Right atrium auricular region (tissue), 2 donors: Measurements from ENCODE around the gene HLA-C. TPM values are rescaled to one million over a fixed set of nuclear protein-coding genes. Genes with fewer than 3 reads are reported as not detected.
"Not testable (repeated sequence)": the region's sequence is repeated elsewhere in the genome, so short reads cannot be mapped to it uniquely, and the experiment has no call there.

ENCODE experiments used
- DNase-seq: peaks from one replicate; pipeline ENCODE4 v3.0.0-alpha.2; 2019; ENCODE audit warnings: low spot score
- H3K27ac ChIP-seq, 2 donors: fragments of 200-600 bp; sonication (generic); 1 replicate in 1 of 2; 2 replicates in 1 of 2; pipeline ENCODE4 v1.5.1; 2016 to 2019
- H3K27me3 ChIP-seq, 2 donors: fragments of 200-600 bp; sonication (generic); one replicate each; pipeline versions ENCODE4 v1.5.1 to v1.6.0; 2017 to 2019
- H3K36me3 ChIP-seq: fragments of 200-600 bp; sonication (generic); one replicate; pipeline ENCODE4 v1.5.1; 2016
- H3K4me1 ChIP-seq, 2 donors: fragments of 200-600 bp; sonication (generic); one replicate each; pipeline versions ENCODE4 v1.5.1 to v1.6.0; 2017 to 2019
- H3K4me3 ChIP-seq, 2 donors: fragments of 200-600 bp; sonication (generic); 1 replicate in 1 of 2; 2 replicates in 1 of 2; pipeline ENCODE4 v1.5.1; 2017 to 2019; ENCODE audit warnings: mild to moderate bottlenecking in 1 of 2, moderate library complexity in 1 of 2
- H3K9me3 ChIP-seq, 2 donors: fragments of 200-600 bp; sonication (generic); one replicate each; pipeline ENCODE4 v1.5.1; 2019
- CTCF ChIP-seq, 2 donors: fragments of 200-600 bp; sonication (generic); IDR thresholded peaks; one replicate each; pipeline ENCODE4 v1.5.1; 2019; ENCODE audit warnings: antibody characterized with exemption in 2 of 2
- total RNA-seq, 2 donors: library from RNA; depleted of rRNA; stranded (reverse); fragments of >200 nt; gene quantifications; one replicate each; pipeline ENCODE4 v1.1.0, GENCODE V29; 2016

HLA-C gene
- total RNA-seq, 2 donors from 2014 or later: 122 to 503 TPM

GRCh38 chr6:31268836-31269235, 3.1 kb downstream of the HLA-C start:
- Histone ChIP-seq H3K36me3 (peaks cover 26% of the 10 kb centered on the region), H3K9me3 (no peaks in the 10 kb centered on the region), H3K4me1 (no peaks in the 10 kb centered on the region), H3K27me3 (no peaks in the 10 kb centered on the region), H3K4me3 (no peak overlapping the region), H3K27ac (no peak overlapping the region)
- TF ChIP-seq CTCF (IDR thresholded peaks at IDR 0.05): no peak
- no peak for DNase-seq

- TF ChIP-seq CTCF (IDR thresholded peaks at IDR 0.05): no peak
- Histone ChIP-seq H3K9me3 (no peaks in the 10 kb centered on the region), H3K4me3 (no peak overlapping the region), H3K36me3 (peaks cover 26% of the 10 kb centered on the region), H3K27me3 (no peaks in the 10 kb centered on the region), H3K4me1 (no peaks in the 10 kb centered on the region), H3K27ac (no peak overlapping the region)
- no peak for DNase-seq
Measured at GRCh38 chr6:31268369-31268765, 3.5 kb downstream of the HLA-C start.

GRCh38 chr6:31267651-31268368, 4.1 kb downstream of the HLA-C start:
- no peak for TF ChIP-seq CTCF (IDR thresholded peaks at IDR 0.05)
- Histone ChIP-seq H3K4me3 (no peak overlapping the region), H3K36me3 (peaks cover 26% of the 10 kb centered on the region), H3K9me3 (peaks cover 0 to 2% of the 10 kb centered on the region in 2 donors), H3K27me3 (no peaks in the 10 kb centered on the region), H3K27ac (no peak overlapping the region), H3K4me1 (no peaks in the 10 kb centered on the region)
- DNase-seq: no peak

GRCh38 chr6:31266567-31267360, 5.1 kb downstream of the HLA-C start:
- peaks cover 26% of the 10 kb centered on the region for H3K36me3 ChIP-seq
- no peak overlapping the region for H3K4me3 ChIP-seq
- peaks cover 0 to 6% of the 10 kb centered on the region in 2 donors for H3K9me3 ChIP-seq
- no peak for TF ChIP-seq CTCF (IDR thresholded peaks at IDR 0.05)
- H3K4me1 ChIP-seq: no peaks in the 10 kb centered on the region
- no peaks in the 10 kb centered on the region for H3K27me3 ChIP-seq
- H3K27ac ChIP-seq: no peak overlapping the region
- no peak for DNase-seq

- peaks cover 0 to 6% of the 10 kb centered on the region in 2 donors for H3K9me3 ChIP-seq
- no peak overlapping the region for H3K4me3 ChIP-seq
- no peak for DNase-seq
- H3K36me3 ChIP-seq: peaks cover 25% of the 10 kb centered on the region
- H3K27me3 ChIP-seq: no peaks in the 10 kb centered on the region
- TF ChIP-seq CTCF (IDR thresholded peaks at IDR 0.05): no peak
- no peak overlapping the region for H3K27ac ChIP-seq
- H3K4me1 ChIP-seq: no peaks in the 10 kb centered on the region
Measured at GRCh38 chr6:31265926-31266325, 6.0 kb downstream of the HLA-C start.

GRCh38 chr6:31263346-31263933, 8.5 kb downstream of the HLA-C start:
- H3K27me3 ChIP-seq, H3K9me3 ChIP-seq, DNase-seq, H3K4me3 ChIP-seq, H3K27ac ChIP-seq, H3K36me3 ChIP-seq, H3K4me1 ChIP-seq: not testable (repeated sequence)

- H3K36me3 ChIP-seq, H3K4me3 ChIP-seq, H3K4me1 ChIP-seq, H3K27ac ChIP-seq, H3K9me3 ChIP-seq, H3K27me3 ChIP-seq, DNase-seq: not testable (repeated sequence)
Measured at GRCh38 chr6:31259995-31260394, 11.9 kb downstream of the HLA-C start.
